Measurements from ENCODE around the gene UBE2QL1.

Gene UBE2QL1

GRCh38 chr5:6543830-6544560 lies 95.3 kb downstream of the UBE2QL1 start:
- no peak overlapping the region for H3K27ac ChIP-seq (ENCODE audit: low read length)
- no peak overlapping the region for H3K4me3 ChIP-seq (ENCODE audit: low read depth in 1 of 2, low read length in 2 of 2)
- H3K4me1 ChIP-seq (ENCODE audit: control insufficient read depth in 1 of 2, insufficient read depth in 2 of 2, low read length in 2 of 2): peaks cover 0 to 4% of the 10 kb centered on the region in 2 donors

More at GRCh38 chr5:6543830-6544560, 95.3 kb downstream of the UBE2QL1 start:
- no peaks in the 10 kb centered on the region for H3K27me3 ChIP-seq (ENCODE audit: low read depth, low read length)
- H3K36me3 ChIP-seq (ENCODE audit: control insufficient read depth in 1 of 2, insufficient read depth in 2 of 2, low read length in 2 of 2): no peaks in the 10 kb centered on the region
- H3K9me3 ChIP-seq (ENCODE audit: control insufficient read depth in 1 of 2, low read length in 2 of 2): no peaks in the 10 kb centered on the region
